ENCODE results near the gene DNAH8.

Gene DNAH8

GRCh38 chr6:39075807-39076622 lies 360.9 kb downstream of the DNAH8 start:
- no peak for DNase-seq (ENCODE audit: low spot score)

GRCh38 chr6:39076623-39077535 lies 361.8 kb downstream of the DNAH8 start:
- no peak for DNase-seq (ENCODE audit: low spot score)

- no peak for DNase-seq (ENCODE audit: low spot score)
Measured at GRCh38 chr6:39077882-39078594, 362.9 kb downstream of the DNAH8 start.

- DNase-seq (ENCODE audit: low spot score), result peak; percentile 32
Measured at GRCh38 chr6:39078695-39079094, 363.6 kb downstream of the DNAH8 start.

GRCh38 chr6:39079197-39080125 lies 364.4 kb downstream of the DNAH8 start:
- peak; percentile 34 for DNase-seq (ENCODE audit: low spot score)

All from ecto neural progenitor cell (in vitro differentiated cells).